GM08714 (cell line): ENCODE results near the gene ZNF710.

Source experiments
- H3K4me3 ChIP-seq: fragments of 200-500 bp; sonication (Bioruptor generic); 2 replicates; pipeline ENCODE4 v1.5.1; 2014; ENCODE audit warnings: mild to moderate bottlenecking, low read length, inconsistent platforms
- ZNF274 ChIP-seq: IDR thresholded peaks from 2 replicates; pipeline ENCODE4 v1.6.1; 2012; ENCODE audit warnings: mild to moderate bottlenecking, low read depth, low read length

The ZNF710 gene

DNA sequence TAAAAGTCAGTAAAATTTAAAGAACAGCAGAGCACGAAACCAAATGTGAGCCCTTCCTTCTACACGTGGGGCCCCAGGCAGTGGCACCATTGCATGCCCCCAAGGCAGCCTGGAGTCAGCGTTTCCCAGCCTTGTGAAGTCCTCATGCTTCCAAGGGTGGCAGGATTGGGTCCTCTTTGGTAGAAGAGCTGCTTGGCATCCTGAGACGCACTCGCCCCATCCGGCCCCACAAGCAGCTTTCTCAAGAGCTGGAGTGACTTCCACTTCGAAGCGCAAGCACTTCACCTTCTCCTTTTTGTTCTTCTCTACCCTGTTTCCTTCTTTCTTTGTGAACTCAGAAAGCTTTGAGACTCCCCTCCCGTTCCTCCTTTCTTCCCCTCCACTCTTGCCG, 34.7 kb downstream of the ZNF710 start:
- H3K4me3 ChIP-seq, result no peak overlapping the region
- TF ChIP-seq ZNF274, result no peak

DNA sequence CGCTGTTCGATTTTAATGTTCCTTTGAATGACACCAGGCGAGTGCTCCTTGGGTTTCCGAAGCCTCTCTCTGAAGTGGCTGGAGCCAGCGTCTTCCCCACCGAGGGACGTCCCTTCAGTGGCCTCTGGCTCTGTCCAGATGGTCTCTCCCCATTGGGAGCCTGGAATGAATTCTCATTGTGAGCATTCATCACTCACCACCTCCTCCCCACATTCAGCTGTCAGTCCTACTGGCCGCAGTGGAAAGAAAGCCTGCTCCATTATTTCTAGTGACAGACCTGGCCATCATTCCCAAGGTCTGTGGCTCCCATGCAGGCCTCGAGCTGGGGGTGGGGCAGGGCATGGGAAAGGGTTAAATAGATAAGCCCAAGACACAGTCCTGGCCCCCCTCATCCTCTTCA, 35.2 kb downstream of the ZNF710 start:
- TF ChIP-seq ZNF274, result no peak
- H3K4me3 ChIP-seq, result no peak overlapping the region

DNA sequence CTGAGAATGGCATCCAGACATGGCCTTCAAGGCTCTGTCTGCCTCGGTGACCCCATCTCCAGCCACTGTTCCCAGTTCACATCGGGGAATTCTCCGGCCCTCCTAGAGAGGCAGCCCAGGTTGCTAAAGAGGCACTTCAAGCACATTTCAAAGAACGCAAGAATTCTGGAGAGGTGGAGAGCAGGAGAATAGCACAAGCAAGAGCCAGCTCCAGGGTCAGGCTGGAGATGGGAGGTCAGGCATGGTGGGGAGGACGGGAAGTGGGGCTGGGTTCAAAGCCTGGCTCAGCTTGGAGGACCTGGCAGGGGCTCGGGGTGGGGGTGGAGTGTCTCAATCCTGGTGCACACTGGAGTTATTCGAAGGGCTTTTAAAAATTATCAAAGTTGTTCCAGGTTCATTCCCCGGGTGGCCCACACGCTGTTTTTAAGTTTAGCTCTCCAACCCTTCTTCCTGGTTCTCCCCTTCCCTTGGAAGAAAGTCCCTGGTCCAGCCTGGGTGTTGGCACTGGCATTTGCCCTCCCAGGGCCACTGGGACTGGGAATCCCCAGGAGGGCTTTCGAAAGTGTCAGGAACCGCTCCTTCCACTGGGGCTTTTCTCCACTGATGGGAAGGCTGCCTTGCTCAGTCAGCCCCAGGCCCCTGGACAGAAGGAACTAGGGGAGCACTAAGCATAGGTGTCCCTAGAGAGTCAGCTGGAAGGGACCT, 35.8 kb downstream of the ZNF710 start:
- no peak overlapping the region for H3K4me3 ChIP-seq
- no peak for TF ChIP-seq ZNF274

DNA sequence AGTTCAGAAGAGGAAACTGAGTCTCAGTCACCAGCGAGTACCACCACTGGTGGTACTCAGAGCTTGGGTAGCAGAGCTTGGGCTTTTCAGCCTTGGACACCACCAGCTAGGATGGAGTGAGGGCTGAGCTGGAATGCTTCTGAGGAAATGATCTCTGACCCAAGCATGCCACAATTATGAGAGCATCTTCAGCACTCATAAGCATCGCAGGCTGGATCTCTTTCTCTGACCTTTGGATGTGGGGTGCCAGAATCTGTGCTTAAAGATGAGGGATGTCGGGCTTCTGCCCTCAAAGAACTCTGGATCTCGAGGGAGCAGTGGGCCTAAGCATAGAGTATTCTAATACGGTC, 36.4 kb downstream of the ZNF710 start:
- TF ChIP-seq ZNF274, result no peak
- no peak overlapping the region for H3K4me3 ChIP-seq

DNA sequence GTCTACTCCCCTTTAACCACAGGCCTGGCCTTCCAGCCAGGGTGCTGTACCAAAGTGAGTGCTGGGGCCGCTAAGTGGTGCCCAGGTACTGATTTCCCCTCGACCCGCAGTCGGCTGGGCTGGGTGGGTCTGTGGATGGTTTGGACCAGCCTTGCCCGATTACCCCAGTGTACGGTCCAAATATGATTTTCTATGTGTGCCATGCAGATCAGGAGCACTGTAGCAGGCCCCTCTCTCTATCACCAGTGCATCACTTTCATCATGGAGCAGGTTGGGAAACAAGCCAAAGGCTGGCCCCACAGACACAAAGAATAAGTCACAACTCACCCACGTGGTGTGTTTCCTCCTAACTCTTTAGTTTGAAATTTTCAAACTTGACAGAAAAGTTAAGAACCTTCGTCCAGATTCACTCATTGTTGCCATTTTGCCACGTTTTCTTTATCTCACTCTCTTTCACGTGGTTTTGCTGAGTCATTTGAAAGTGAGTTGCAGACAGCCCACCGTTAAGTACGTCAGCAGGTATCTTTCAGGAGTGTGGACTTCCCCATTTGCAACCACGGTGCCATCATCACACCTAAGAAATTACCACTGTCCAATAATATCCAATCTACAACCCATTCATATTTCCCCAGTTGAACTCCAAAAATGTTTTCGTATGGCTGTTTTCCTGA, 37.0 kb downstream of the ZNF710 start:
- TF ChIP-seq ZNF274, result no peak
- H3K4me3 ChIP-seq, result no peak overlapping the region

DNA sequence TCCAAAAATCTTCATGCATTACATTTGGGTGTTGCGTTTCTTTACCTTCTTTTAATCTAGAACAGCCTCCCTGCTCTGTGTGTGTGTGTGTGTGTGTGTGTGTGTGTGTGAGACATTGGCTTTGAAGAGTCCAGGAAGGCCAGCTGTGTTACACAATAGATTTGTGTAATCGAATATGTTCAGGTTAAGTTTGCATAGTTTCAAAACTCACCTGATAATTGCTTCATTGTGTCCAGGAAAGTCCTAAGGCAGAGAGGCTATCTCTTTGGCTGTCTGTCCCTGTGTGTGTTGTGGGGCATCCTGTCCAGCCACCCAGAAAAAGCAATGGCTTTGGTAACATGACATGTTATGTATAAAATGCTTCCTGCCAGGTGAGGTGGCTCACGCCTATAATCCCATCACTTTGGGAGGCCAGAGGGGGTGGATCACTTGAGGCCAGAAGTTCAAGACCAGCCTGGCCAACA, 37.5 kb downstream of the ZNF710 start:
- TF ChIP-seq ZNF274, result no peak
- no peak overlapping the region for H3K4me3 ChIP-seq

DNA sequence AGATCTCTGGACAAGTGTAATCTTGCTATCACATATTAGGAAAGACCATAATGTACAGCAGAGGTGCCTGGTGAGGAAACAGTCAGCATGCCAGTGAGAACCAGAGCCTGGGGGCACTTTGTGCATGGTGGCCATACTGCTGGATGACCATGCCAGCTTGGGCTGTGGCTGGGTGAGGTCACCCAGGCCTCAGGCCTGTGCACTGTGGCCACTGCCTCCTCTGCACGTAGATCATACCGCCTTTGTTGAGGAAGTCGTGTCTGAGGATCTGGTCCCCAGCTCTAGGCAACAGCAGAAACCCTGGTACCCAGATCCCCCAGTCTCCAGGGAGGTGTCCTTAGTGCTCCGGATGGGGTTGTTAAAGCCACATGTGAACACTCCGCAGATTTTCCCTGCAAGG, 38.9 kb downstream of the ZNF710 start:
- no peak overlapping the region for H3K4me3 ChIP-seq
- no peak for TF ChIP-seq ZNF274

DNA sequence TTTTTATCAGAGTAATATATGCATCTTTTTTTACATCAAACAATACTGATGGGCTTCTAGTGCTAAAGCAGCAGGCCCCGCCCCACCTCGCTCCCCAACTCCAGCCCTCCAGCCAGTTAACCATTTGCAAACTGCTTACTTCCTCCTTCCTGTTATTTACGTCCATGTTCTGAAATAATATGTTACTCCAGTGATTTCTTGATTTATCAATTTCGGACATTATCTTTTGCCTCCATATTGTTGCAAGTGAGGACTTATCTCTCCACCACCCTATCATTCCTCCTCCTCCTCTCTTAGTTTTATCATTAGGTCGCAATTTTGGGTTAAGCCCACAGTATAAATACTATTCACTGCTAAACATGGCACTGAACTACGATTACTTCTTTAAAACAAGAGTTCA, 39.5 kb downstream of the ZNF710 start:
- H3K4me3 ChIP-seq, result no peak overlapping the region
- TF ChIP-seq ZNF274, result no peak

DNA sequence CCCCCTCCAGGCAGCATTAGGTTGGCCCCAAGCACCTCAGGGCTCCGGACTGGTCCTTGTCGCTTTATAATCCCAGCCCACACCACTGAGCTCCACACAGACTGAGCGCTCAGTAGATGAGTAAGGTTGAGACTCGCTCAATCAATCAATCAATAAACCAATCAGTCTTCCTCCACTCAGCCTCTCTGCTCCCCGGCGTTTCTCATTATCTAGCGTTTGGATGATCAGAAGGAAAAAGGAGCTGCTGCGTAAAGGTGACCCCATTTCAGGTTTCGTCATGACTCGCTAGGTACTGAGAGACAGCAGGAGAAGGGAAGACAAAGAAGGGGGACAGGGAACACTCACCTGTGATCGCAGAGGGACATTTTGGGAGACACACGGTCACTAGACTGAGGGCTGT, 41.2 kb downstream of the ZNF710 start:
- TF ChIP-seq ZNF274, result no peak
- H3K4me3 ChIP-seq, result no peak overlapping the region

DNA sequence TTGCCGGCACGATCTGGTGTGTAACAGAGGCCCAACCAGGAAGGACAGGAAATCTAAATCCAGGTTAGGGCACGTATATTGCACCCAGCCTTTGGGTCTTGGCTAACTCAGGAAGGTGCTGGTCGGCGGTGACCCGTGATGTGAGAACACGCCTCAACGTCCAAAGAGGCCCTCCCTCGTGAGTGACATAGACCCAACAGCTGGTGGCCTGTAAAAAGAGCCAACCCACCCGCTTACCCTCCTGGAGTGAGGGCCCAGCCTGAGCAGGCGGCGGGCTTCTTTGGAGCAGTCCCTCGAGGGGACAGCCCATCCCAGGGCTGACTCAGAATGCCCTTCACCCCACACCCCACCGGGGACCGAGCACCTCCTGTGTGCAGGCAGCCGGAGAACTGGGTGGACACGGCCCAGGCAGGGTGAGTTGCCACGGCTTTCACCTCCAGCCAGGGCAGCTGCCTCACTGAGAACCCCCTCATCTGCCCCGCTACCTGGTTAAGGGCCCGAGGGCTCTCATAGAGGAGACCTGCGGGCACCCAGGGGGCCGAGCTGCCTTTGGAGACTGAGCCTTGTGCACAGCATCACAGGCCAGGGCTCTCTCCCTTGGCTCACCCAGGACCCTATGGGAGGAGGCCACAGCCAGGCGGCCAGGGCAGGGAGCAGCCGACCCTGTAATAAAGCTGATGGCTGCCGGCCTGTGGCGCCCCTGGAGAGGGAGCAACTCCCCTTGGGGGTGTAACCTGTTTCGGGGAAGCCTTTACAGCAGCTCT, 41.8 kb downstream of the ZNF710 start:
- no peak overlapping the region for H3K4me3 ChIP-seq
- no peak for TF ChIP-seq ZNF274

DNA sequence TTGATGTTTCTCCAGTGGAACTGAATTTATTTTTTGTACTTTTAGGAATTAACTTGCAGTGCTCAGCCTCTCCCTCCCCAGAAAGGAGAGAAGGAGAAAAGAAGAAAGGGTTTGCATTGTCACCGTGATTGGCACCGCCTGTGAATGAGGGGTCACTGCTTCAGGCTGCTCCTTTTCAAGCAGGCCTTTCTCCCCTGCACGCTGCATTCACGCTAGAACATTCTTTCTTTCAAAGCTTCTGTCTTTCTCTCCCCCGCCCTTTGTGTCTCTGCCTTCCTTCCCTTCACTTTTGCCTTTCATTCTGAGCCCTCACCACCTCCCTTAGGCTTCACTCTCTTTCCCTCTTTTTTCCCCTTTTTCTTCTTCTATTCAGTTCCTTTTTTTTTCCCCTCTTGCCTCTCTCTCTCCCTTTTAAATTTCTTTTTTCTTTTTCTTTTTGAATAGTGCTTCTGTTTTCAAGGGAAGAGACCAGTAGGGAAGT, 42.4 kb downstream of the ZNF710 start:
- TF ChIP-seq ZNF274, result no peak

DNA sequence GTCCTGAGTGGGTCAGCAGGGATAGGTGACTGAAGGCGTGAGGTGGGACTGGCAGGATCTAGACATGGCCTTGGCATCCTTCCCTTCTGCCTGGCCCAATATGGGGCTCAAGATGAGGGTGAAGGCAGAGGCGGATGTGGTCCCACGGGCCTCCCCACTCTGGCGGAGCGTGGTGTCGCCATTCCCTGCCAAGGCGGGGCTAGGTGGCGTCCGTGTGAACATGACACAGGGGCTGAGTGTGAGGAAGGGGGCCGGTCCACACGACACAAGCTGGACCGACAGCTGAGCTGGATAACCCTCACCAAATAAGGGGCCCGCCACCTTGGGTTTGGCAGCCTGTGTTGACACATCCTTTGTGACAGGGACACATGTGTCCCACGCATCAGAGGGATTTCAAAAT, 43.1 kb downstream of the ZNF710 start:
- H3K4me3 ChIP-seq, result no peak overlapping the region
- no peak for TF ChIP-seq ZNF274

More for the DNA sequence above, 42.4 kb downstream of the ZNF710 start:
- H3K4me3 ChIP-seq, result no peak overlapping the region

DNA sequence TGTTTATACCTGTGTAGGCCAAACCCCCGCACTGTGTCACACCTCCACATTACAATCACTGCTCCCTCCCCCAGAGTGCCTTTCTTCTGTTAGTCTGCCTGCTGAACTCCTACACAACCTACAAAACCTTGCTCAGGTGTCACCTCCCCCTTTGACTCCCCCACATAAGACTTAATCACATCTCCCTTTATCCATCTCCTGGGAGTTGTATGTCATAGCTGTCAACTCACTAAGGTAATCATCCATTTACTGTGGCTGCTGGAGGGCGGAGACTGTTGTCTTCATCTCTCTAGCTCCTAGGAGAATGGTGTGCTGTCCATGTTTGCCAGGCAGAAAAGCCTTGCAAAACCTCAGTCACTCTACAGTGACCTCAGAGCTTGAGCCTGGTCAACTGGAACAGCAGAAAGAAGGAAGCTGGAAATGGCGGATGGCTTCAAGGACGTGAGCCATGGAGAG, 43.8 kb downstream of the ZNF710 start:
- TF ChIP-seq ZNF274, result no peak

DNA sequence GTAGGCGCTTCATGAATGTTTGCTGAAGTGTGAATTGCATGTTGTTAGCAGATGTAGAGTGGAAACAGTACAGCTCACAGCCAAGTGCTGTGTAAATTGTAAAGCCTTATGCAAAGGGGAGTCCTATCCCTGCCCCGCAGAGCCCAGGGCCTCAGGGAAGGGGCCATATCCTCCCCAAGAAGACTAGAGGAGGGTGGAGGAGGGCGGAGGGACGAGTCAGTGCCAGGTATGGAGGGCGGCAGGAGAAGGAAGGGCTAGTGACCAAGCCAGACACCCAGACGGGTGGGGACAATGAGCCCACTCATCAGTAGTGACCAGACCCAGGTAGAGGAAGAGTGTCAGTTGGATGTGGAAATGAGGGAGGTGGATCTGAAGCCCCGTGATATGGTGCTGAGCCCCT, 45.2 kb downstream of the ZNF710 start:
- TF ChIP-seq ZNF274, result no peak
- H3K4me3 ChIP-seq, result no peak overlapping the region; the same call in 1 of the 2 replicates

More for the DNA sequence above, 43.8 kb downstream of the ZNF710 start:
- no peak overlapping the region for H3K4me3 ChIP-seq
